ENCODE results near the gene LRRC75A.

- TF ChIP-seq TEAD4 (IDR thresholded peaks at IDR 0.05): no peak
- 0 out of 2 replicates have a peak, but pooled peaks have one; percentile 20 for TF ChIP-seq TAF1 (IDR thresholded peaks at IDR 0.05; ENCODE audit: low read depth)
- no peak for TF ChIP-seq CEBPB (IDR thresholded peaks at IDR 0.05)
- no peak for TF ChIP-seq TCF12 (IDR thresholded peaks at IDR 0.05; ENCODE audit: low read depth)
- no peak for TF ChIP-seq EGR1 (IDR thresholded peaks at IDR 0.05)
- no peak for TF ChIP-seq EP300 (IDR thresholded peaks at IDR 0.05; ENCODE audit: borderline replicate concordance)
- TF ChIP-seq REST (IDR thresholded peaks at IDR 0.05; ENCODE audit: low read depth): no peak
- TF ChIP-seq MAX (IDR thresholded peaks at IDR 0.05): no peak
- TF ChIP-seq RAD21 (IDR thresholded peaks at IDR 0.05; ENCODE audit: low read depth): no peak
Observed at GRCh38 chr17:16439303-16439791, 52.6 kb downstream of the LRRC75A start.

Measured in Ishikawa (cell line).